Tibial artery (tissue), 4 donors: ENCODE results near the gene TRO.

Experiments used
- DNase-seq, 2 donors: peaks; one replicate each; pipeline ENCODE4 v3.0.0-alpha.2; 2019
- H3K27ac ChIP-seq, 2 donors: fragments of 200-600 bp; sonication (generic) in 1 of 2; 1 replicate in 1 of 2; 2 replicates in 1 of 2; pipeline ENCODE4 v1.5.1; 2018 to 2019; ENCODE audit warnings: mild to moderate bottlenecking in 1 of 2
- H3K27me3 ChIP-seq, 2 donors: fragments of 200-600 bp; sonication (generic) in 1 of 2; one replicate each; pipeline versions ENCODE4 v1.5.1 to v1.6.0; 2016 to 2019
- H3K36me3 ChIP-seq, 3 donors: fragments of 200-600 bp; sonication (generic) in 2 of 3; one replicate each; pipeline ENCODE4 v1.5.1; 2016 to 2019; ENCODE audit warnings: mild to moderate bottlenecking in 2 of 3
- H3K4me1 ChIP-seq, 4 donors: fragments of 200-600 bp; sonication (generic) in 2 of 4; 1 replicate in 3 of 4; 2 replicates in 1 of 4; pipeline ENCODE4 v1.5.1; 2016 to 2019
- H3K4me3 ChIP-seq, 2 donors: fragments of 200-600 bp; sonication (generic) in 1 of 2; 1 replicate in 1 of 2; 2 replicates in 1 of 2; pipeline ENCODE4 v1.5.1; 2018 to 2019; ENCODE audit warnings: mild to moderate bottlenecking in 2 of 2
- H3K9me3 ChIP-seq, 3 donors: fragments of 200-600 bp; sonication (generic) in 1 of 3; one replicate each; pipeline ENCODE4 v1.5.1; 2016 to 2019
- CTCF ChIP-seq, 2 experiments: fragments of 200-600 bp in 1 of 2; fragments of 450-650 bp in 1 of 2; IDR thresholded peaks; one replicate each; pipeline ENCODE4 v1.5.1; 2017 to 2019; ENCODE audit warnings: antibody characterized with exemption in 2 of 2, mild to moderate bottlenecking in 1 of 2, moderate library complexity in 1 of 2
- intact Hi-C: fragments of 100-400 bp; cut with DNase I; formaldehyde crosslinking; loops from one replicate; pipeline ENCODE4 v1.15.0; 2023; ENCODE audit warnings: low total_unique reads

Gene TRO

GRCh38 chrX:54928876-54929275, 8.3 kb downstream of the TRO start:
- Histone ChIP-seq H3K27me3 (no peaks in the 10 kb centered on the region), H3K4me3 (no peak overlapping the region), H3K9me3 (peaks cover 0 to 4% (median 0%) of the 10 kb centered on the region in 3 donors), H3K36me3 (peaks cover 5 to 45% (median 28%) of the 10 kb centered on the region in 3 donors), H3K4me1 (no peaks in the 10 kb centered on the region), H3K27ac (no peak overlapping the region)
- no peak for TF ChIP-seq CTCF (IDR thresholded peaks at IDR 0.05)
- intact Hi-C loops, result no loop called here
- DNase-seq, result no peak

- H3K9me3 ChIP-seq, result peaks cover 0 to 4% (median 0%) of the 10 kb centered on the region in 3 donors
- intact Hi-C loops, result no loop called here
- H3K4me3 ChIP-seq, result no peak overlapping the region
- no peaks in the 10 kb centered on the region for H3K27me3 ChIP-seq
- peaks cover 5 to 45% (median 28%) of the 10 kb centered on the region in 3 donors for H3K36me3 ChIP-seq
- H3K27ac ChIP-seq, result no peak overlapping the region
- no peaks in the 10 kb centered on the region for H3K4me1 ChIP-seq
- no peak for DNase-seq
- TF ChIP-seq CTCF (IDR thresholded peaks at IDR 0.05), result no peak
Observed at GRCh38 chrX:54930291-54931049, 9.8 kb downstream of the TRO start.

GRCh38 chrX:54931107-54931506, 10.5 kb downstream of the TRO start:
- Histone ChIP-seq H3K27ac (no peak overlapping the region), H3K36me3 (peaks cover 5 to 45% (median 28%) of the 10 kb centered on the region in 3 donors), H3K27me3 (no peaks in the 10 kb centered on the region), H3K9me3 (peaks cover 0 to 4% (median 0%) of the 10 kb centered on the region in 3 donors), H3K4me3 (no peak overlapping the region), H3K4me1 (no peaks in the 10 kb centered on the region)
- DNase-seq, result no peak
- no peak for TF ChIP-seq CTCF (IDR thresholded peaks at IDR 0.05)
- intact Hi-C loops, result no loop called here

GRCh38 chrX:54933150-54933826, 12.7 kb downstream of the TRO start:
- Histone ChIP-seq H3K4me1 (no peaks in the 10 kb centered on the region), H3K36me3 (peaks cover 2 to 30% (median 20%) of the 10 kb centered on the region in 3 donors), H3K27me3 (no peaks in the 10 kb centered on the region), H3K4me3 (no peak overlapping the region), H3K9me3 (no peaks in the 10 kb centered on the region), H3K27ac (no peak overlapping the region)
- no peak for DNase-seq
- intact Hi-C loops, result no loop called here
- TF ChIP-seq CTCF (IDR thresholded peaks at IDR 0.05), result no peak

GRCh38 chrX:54934058-54934457, 13.4 kb downstream of the TRO start:
- no peaks in the 10 kb centered on the region for H3K27me3 ChIP-seq

More at GRCh38 chrX:54934058-54934457, 13.4 kb downstream of the TRO start:
- no peak for DNase-seq
- no peaks in the 10 kb centered on the region for H3K9me3 ChIP-seq
- intact Hi-C loops, result no loop called here
- TF ChIP-seq CTCF (IDR thresholded peaks at IDR 0.05), result no peak
- no peak overlapping the region for H3K4me3 ChIP-seq
- peaks cover 0 to 23% (median 13%) of the 10 kb centered on the region in 3 donors for H3K36me3 ChIP-seq
- no peaks in the 10 kb centered on the region for H3K4me1 ChIP-seq
- H3K27ac ChIP-seq, result no peak overlapping the region
